Measurements from ENCODE around the gene CLDN25. TPM values are rescaled to one million over a fixed set of nuclear protein-coding genes. Genes with fewer than 3 reads are reported as not detected.

CLDN25 gene
- total RNA-seq, 1 experiment from 2014 or later: not detected

- in situ Hi-C loops (cut with HindIII; ENCODE audit: low pct_unique_long_range_greater_than_20kb, low sequenced_read_pairs) (no loop called here), intact Hi-C loops (cut with micrococcal nuclease; ENCODE audit: unreplicated experiment) (loop anchor here (5.0 kb wide), 1 partner anchor 495 kb away; no protein-coding TSS in a partner anchor)
- DNase-seq (ENCODE audit: low read depth, low spot score) (no peak), ATAC-seq (no peak)
- ChIA-PET CTCF (no interaction called here), POLR2A (no interaction called here)
- H3K4me3 ChIP-seq (ENCODE audit: low read depth in 2 of 2, low read length in 2 of 2): no peak overlapping the region
- TF ChIP-seq TCF7L2 (IDR thresholded peaks at IDR 0.05; ENCODE audit: low read depth, low read length) (no peak), SIN3A (IDR thresholded peaks at IDR 0.05; ENCODE audit: borderline replicate concordance, insufficient read depth, low read depth, low read length) (no peak), REST (IDR thresholded peaks at IDR 0.05; ENCODE audit: insufficient read depth in 1 of 2, low read depth in 2 of 2, low read length in 1 of 2) (no peak), POLR2AphosphoS5 (IDR thresholded peaks at IDR 0.05; ENCODE audit: low read depth, low read length) (no peak), CTCF (IDR thresholded peaks at IDR 0.05) (no peak)
- peaks cover 14% of the 10 kb centered on the region for H3K36me3 ChIP-seq (ENCODE audit: control insufficient read depth, insufficient read depth, low read length)
- no peak overlapping the region for H3K27ac ChIP-seq (ENCODE audit: low read length)
- no peaks in the 10 kb centered on the region for H3K9me3 ChIP-seq (ENCODE audit: control insufficient read depth, insufficient read depth, low read depth, low read length)
- H3K27me3 ChIP-seq (ENCODE audit: control insufficient read depth, insufficient read depth, low read length): no peaks in the 10 kb centered on the region
- H3K4me1 ChIP-seq (ENCODE audit: control insufficient read depth, insufficient read depth, low read length): no peaks in the 10 kb centered on the region
- BruUV-seq (replicated peaks): no TSS peak
Observed at GRCh38 chr11:113802621-113803020, 23.0 kb downstream of the CLDN25 start.

- ChIA-PET POLR2A (no interaction called here), CTCF (interaction anchor here (0.8 to 1.1 kb wide), 3 partner anchors 8 to 458 kb away, joined by 3 to 4 read pairs (median 3); no protein-coding TSS in a partner anchor)
- ATAC-seq (no peak), DNase-seq (ENCODE audit: low read depth, low spot score) (no peak)
- H3K36me3 ChIP-seq (ENCODE audit: control insufficient read depth, insufficient read depth, low read length): peaks cover 9% of the 10 kb centered on the region
- H3K27ac ChIP-seq (ENCODE audit: low read length): no peak overlapping the region
- BruUV-seq (replicated peaks): no TSS peak
- H3K9me3 ChIP-seq (ENCODE audit: control insufficient read depth, insufficient read depth, low read depth, low read length): no peaks in the 10 kb centered on the region
- in situ Hi-C loops (cut with HindIII; ENCODE audit: low pct_unique_long_range_greater_than_20kb, low sequenced_read_pairs) (no loop called here), intact Hi-C loops (cut with micrococcal nuclease; ENCODE audit: unreplicated experiment) (loop anchor here (5.0 kb wide), 1 partner anchor 457 kb away; no protein-coding TSS in a partner anchor)
- H3K4me1 ChIP-seq (ENCODE audit: control insufficient read depth, insufficient read depth, low read length): no peaks in the 10 kb centered on the region
- TF ChIP-seq CTCF (IDR thresholded peaks at IDR 0.05) (no peak), POLR2AphosphoS5 (IDR thresholded peaks at IDR 0.05; ENCODE audit: low read depth, low read length) (no peak), SIN3A (IDR thresholded peaks at IDR 0.05; ENCODE audit: borderline replicate concordance, insufficient read depth, low read depth, low read length) (no peak), TCF7L2 (IDR thresholded peaks at IDR 0.05; ENCODE audit: low read depth, low read length) (no peak), REST (IDR thresholded peaks at IDR 0.05; ENCODE audit: insufficient read depth in 1 of 2, low read depth in 2 of 2, low read length in 1 of 2) (no peak)
- H3K27me3 ChIP-seq (ENCODE audit: control insufficient read depth, insufficient read depth, low read length): no peaks in the 10 kb centered on the region
- H3K4me3 ChIP-seq (ENCODE audit: low read depth in 2 of 2, low read length in 2 of 2): no peak overlapping the region
Observed at GRCh38 chr11:113805640-113806039, 26.0 kb downstream of the CLDN25 start.

Data from Panc1 (cell line).